GM19025 (cell line): Measurements from ENCODE around the gene CBR3.

Experiments
- ATAC-seq: cut with Tn5 transposase; IDR thresholded peaks from one replicate; pipeline ENCODE4 v1.9.1; 2021; ENCODE audit warnings: mild to moderate bottlenecking, low read depth, moderate library complexity; ENCODE audit not compliant: unreplicated experiment

Gene CBR3

DNA sequence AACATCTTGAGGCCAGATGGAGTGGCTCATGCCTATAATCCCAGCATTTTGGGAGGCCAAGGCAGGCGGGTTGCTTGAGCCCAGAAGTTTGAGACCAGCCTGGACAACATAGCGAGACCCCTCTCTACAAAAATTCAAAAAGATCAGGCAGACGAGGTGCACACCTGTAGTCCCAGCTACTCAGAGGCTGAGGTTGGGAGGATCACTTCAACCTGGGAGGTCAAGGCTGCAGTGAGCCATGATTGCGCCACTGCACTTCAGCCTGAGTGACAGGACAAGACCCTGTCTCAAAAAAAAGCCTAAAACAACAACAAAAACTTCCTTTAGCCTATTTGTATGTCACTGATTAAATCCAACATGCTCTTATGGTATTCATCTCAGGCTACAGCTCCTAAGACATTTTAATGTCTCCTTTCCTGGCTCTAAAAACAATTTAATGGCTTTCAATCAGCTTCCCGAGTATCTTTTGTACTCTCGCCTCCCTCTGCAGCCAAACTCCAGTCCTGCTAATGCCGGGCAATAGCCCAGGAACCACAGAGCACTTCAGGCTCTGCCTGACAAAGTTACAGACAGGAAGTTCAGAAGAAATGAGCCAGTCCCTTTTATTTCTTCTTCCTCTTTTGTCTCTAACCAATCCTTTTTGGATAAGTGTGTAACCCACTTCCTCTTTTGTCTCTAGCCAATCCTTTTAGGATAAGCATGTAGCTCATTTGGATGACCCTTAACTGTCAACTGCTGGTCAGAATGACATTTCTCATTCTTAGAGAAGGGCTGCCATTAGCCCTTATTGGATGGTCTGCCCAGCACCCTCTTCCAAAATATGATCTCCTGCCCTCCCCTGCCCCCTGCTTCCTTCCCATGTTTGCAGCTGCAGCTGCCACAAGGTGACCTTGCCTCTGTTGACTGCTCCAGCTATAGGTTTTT is 15.2 kb downstream of the CBR3 start:
- no peak for ATAC-seq

DNA sequence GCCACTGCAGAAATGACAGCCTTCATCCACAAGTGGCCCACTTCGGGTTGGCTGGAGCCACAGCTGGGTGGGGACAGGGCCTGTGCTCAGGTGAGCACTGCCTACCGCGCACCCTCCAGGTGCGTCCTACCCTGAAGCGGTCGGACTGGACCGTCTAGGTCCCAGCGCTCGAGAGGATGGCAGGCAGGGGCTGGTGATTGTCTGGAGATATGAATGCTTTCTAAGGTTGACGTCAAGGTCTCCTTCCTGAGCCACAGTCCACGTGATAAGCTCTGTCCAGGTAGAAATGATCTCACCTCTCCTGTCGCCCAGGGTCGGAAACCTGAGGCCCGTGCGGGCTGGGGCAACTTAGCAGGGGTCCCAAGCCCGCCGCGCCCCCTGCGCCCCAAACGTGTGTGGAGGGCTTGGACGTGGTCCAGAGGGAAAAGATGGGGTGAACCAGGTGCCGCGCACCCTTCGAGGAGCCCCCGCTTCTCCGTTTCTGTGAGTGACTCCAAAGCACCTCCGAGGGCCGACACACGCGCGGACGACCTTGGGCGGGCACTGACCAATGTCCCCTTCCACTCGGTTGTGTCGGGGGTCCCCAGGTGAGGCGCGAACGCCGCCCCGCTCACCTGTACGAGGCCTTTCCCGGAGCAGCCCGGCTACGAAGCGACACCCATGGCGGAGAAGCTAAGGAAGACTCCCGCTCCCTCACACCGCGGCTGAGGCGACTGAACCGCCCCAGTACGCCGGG is 20.9 kb downstream of the CBR3 start:
- ATAC-seq = no peak

- ATAC-seq = peak; percentile 91
Measured at GRCh38 chr21:36156339-36156814, 21.5 kb downstream of the CBR3 start.

- ATAC-seq = peak; percentile 19
Measured at GRCh38 chr21:36156815-36157670, 22.2 kb downstream of the CBR3 start, which contains the start of gene DOP1B. Gene DOP1B, plus strand, starts transcription at chr21:36156824. Its CDS starts 7,910 bp downstream, at chr21:36164734.

- ATAC-seq = no peak
Measured at GRCh38 chr21:36159356-36159921, 24.6 kb downstream of the CBR3 start.

DNA sequence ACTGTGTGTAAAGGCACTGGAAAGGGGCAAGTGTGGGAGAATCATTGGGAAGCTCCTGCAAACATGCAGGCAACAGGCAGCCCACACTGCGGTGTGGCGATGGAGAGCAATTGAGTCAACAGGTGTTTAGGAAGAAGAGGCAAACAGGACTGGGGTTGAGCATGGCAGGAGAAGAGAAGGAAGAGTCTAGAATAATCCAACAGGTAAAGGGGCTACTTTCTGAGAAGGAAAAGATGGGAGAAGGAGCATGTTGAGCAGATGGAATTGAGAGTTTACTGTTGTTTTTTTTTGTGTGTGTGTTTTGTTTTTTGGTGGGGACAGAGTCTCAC is 25.9 kb downstream of the CBR3 start:
- ATAC-seq = no peak

GRCh38 chr21:36162631-36163030 is 27.8 kb downstream of the CBR3 start:
- ATAC-seq = no peak

DNA sequence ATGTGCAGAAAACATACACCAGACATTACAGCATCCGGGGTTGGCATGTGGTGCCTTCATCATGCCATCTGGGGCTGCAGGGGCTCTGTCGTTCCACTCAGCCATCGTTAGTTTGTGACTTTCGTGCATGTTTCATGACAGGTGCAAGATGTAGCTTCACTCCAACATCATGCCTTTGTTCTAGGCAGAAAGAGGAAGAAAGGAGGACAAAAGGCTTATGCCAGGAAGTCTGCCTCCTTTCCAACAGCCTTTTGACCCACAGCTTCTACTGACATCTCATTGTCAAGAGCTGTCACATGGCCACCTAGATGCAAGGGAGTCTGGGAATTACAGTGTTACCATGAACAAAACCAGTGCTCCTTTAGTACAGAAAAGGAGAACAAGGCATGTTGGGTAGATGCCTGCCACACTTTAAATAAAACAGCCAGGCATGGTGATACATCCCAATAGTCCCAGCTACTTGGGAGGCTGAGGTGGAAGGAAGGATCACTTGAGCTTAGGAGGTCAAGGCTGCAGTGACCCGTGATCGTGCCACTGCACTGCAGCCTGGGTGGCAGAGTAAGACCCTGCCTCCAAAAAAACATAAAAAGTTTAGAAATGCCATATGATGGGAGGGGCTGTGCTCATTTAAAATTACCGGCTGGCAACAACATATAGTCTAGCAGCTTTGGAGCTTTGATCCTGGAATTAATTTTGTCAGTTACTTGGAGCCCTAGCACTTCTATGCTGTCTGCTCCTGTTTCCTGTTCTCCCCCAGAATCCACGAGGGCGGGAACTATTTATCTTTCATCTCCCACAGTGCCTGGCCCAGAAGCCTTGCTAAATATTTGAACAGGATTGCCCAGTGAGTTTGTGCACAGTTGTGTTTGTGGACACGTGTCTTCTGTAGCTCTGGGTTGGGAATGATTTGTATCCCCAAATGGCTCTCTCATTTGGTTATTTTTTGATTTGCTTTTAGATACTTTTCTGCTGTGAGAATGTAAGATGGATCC is 29.2 kb downstream of the CBR3 start:
- no peak for ATAC-seq

GRCh38 chr21:36165356-36165755 is 30.5 kb downstream of the CBR3 start:
- no peak for ATAC-seq

DNA sequence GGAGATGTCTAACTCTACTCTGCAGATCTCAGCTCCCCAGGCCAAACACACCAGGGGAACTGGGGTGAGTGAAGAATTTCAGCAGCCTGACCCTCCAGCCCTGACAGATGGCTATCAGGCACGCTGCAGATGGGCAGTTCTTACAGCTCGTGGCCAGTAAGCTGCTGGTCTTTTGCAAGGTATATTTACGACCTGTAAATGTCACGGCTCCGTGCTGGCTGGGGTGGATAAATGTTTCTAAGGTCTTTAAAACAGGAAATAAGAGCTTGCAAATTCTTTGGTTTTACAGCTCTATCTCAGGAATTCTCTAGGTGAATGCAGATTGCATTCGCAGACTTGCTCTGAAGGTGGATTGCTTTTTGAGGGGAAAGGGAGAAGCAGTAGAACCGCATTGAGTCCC is 31.8 kb downstream of the CBR3 start:
- no peak for ATAC-seq

DNA sequence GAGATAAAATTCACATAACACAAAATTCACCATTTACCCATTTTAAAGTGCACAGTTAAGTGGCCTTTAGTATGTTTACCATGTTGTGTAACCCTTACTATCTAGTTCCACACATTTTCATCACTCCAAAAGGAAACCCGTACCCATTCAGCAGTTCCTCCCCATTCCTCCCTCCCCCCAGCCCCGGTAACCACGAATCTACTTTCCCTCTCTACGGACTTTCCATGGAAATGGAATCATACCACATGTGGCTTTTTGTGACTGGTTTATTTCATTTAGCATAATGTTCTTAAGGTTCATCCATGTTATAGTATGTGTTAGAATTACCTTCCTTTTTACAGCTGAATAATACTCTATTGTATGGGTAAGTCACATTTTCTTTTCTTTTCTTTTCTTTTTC is 32.7 kb downstream of the CBR3 start:
- ATAC-seq = no peak

GRCh38 chr21:36169470-36170128 is 34.7 kb downstream of the CBR3 start:
- no peak for ATAC-seq

GRCh38 chr21:36170823-36171222 is 35.9 kb downstream of the CBR3 start:
- ATAC-seq = no peak

DNA sequence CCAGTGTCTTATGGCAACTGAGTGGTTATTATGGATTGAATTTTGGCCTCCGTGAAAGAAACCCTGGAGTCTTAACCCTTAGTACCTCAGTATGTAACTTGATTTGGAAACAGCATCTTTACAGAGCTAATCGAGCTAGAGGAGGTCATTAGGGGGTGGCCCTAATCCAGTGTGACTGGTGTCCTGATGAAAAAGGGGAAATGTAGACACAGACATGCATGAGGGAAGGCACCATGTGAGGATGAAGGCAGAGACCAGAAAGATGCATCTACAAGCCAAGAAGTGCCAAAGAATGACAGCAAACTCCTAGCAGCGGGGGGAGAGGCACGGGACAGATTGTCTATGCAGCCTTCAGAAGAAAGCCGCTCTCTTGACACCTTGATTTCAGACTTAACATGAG is 36.5 kb downstream of the CBR3 start:
- no peak for ATAC-seq

DNA sequence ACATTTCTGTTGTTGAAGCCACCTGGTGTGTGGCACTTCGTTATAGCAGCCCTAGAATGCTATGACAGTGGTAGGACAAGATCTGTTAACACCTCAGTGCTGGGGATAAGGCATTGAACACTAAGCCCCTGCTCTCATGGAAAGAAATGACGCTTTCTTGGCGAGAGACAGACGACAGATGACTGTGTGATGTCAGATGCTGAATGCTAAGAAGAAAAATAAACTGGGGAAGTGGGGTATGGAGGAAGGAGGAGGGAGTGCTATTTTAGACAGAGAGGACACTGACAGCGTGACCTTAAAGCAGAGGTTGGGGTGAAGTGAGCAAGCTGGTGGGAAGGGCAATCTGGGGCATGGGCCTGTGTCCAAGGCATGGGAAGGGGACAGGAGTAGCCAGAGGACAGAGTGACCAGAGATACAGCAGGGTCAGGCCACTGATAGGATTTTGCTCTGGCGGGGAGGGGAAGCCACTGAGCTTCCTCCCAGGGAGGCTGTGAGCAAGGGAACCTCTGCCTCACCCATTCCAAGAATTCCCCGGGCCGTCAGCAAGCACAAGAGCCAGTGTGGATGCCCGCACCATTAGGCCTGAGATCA is 37.0 kb downstream of the CBR3 start:
- ATAC-seq = no peak

- ATAC-seq = no peak
Measured at GRCh38 chr21:36174780-36175179, 39.9 kb downstream of the CBR3 start.

DNA sequence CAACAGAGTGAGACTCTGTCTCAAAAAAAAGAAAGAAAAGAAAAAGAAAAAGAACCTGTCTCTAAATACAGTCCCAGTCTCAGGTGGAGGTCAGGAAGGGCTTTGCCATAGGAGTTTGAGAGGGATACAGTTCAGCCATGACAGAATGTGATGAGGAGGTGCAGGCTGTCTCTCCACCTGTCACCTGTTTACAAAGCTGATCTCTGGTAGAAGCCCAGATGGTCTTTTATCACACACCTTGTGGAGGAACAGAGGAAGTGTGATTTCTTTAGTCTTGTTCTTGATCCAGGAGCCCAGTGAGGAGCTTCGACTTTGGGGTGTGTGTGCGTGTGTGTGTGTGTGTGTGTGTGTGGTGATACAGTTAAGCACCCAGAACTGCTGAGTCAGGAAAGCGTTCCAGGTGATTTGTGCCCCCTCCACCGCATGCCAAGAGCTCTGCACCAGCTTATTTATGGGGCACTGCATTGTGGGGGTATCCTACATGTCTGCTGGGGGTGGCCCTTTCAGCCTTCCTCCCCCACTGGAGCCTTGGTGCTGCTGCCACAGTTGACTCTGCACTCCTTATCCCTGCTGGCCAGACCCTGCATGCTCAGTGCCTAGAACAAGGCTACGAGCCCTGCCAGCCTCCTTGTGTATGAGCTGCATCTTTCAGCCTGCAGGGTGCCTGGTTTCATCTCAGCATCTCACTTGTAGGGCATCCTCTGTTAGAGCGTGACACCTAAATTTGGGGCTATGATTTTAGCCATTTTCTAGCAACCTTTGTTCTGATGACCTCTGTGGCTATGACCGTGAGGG is 41.1 kb downstream of the CBR3 start:
- ATAC-seq = no peak

DNA sequence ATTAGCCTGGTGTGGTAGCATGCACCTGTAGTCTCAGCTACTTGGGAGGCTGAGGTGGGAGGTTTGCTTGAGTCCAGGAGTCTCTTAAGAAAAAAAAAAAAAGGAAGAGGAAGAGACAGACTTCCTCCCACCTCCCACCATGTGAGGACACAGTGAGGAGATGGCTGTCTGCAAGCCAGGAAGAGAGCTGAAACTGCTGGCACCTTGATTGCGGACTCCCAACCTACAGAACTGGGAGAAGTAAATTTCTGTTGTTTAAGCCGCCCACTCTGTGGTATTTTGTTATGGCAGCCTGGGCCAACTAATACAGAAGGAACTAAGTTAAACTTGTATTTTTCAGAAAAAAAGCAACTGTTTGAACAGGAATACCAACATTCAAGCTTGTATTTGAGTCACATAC is 43.5 kb downstream of the CBR3 start:
- ATAC-seq = no peak
